ENCODE results near the gene UFL1.
A peak's percentile ranks its signal among the peaks of the same experiment; 100 is the strongest.
"Not testable (repeated sequence)": the region's sequence is repeated elsewhere in the genome, so short reads cannot be mapped to it uniquely, and the experiment has no call there.

UFL1 gene

DNA sequence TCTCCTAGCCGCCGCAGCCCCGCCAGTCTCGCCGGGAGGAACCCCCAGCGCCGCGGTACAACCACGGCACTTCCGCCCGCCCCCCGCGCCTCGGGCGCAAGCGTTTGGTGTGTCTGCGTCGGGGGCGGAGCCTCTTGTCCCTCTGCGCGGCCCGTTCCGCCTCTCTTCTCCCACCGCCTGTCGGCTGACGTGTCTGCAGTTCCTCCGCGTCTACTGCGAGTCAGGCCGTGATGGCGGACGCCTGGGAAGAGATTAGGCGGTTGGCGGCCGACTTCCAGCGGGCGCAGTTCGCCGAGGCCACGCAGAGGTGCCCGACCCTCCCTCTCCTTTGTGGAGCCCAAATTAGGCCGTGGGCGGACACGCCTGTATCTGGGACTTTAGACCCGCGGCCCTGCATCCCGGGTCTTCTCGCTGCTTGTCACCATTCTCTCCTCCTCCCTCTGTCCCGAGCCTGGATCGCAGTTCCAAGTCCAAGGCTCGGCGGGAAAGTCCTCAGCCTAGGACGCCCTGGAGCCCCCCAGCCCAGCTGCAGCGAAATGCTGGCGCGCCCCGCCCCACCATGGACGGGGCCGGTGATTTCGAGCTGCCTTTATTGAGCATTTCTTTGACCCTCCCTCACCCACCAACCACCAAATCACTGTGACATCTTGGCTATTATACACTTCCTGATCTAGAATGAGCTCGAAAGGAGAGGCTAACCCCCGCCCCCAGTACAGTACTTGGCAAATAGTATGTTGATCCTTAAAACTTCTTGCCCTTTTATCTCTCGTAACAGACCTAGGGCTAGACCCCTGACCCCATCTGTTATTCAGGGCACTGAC is at the start of gene UFL1:
Gene UFL1, plus strand, starts transcription at position 163 of the 821 bp plus-strand sequence. Its CDS starts 68 bp downstream, at position 231.
- peak; percentile 78 for DNase-seq (ENCODE audit: low read depth)

DNA sequence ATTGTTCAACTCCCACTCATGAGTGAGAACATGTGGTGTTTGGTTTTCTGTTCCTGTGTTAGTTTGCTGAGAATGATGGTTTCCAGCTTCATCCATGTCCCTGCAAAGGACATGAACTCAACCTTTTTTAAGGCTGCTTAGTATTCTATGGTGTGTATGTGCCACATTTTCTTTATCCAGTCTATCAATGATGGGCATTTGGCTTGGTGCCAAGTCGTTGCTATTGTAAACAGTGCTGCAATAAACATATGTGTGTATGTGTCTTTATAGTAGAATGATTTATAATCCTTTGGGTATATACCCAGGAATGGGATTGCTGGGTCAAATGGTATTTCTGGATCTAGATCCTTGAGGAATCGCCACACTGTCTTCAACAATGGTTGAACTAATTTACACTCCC is 49.3 kb upstream of the UFL1 start:
- not testable (repeated sequence) for DNase-seq (ENCODE audit: low read depth)

DNA sequence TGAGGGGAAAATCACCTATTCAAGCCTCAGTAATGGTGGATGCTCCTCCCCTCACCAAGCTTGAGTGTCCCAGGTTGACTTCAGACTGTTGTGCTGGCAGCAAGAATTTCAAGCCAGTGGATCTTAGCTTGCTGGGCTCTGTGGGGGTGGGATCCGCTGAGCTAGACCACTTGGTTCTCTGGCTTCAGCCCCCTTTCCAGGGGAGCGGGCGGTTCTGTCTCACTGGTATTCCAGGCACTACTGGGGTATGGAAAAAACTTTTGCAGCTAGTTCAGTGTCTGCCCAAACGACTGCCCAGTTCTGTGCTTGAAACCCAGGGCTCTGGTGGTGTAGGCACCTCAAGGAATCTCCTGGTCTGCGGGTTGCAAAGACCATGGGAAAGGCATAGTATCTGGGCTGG is 42.9 kb upstream of the UFL1 start:
- DNase-seq (ENCODE audit: low read depth): no peak

DNA sequence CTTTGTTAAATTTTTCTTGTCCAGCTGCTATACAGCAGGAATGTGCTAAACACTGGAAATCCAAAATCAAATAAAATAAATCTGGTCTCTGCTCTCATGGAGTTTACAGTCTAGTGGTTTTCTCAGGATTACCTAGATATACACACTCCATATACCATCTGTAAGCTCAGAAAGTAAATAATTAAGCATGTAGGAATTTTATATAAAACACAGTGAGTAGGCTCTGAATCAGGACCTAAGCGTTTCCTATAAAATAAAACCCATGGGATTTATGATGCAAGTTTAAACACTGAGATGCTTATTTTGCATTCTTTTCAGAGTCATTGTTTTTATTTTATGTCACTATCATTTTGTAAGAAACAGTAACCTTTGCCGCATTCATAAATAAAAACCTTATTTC is 29.7 kb upstream of the UFL1 start:
- no peak for DNase-seq (ENCODE audit: low read depth)

DNA sequence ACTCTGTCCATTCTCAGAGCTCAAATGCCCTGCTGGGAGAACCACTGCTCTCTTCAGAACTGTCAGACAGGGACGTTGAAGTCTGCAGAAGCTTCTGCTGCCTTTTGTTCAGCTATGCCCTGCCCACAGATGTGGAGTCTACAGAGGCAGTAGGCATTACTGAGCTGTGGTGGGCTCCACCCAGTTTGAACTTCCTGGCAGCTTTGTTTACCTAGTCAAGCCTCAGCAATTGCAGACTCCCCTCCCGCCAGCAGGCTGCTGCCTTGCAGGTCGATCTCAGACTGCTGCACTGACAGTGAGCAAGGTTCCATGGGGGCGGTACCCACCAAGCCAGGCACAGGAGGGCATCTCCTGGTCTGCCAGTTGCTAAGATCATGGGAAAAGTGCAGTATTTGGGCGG is 21.8 kb upstream of the UFL1 start:
- no peak for DNase-seq (ENCODE audit: low read depth)

DNA sequence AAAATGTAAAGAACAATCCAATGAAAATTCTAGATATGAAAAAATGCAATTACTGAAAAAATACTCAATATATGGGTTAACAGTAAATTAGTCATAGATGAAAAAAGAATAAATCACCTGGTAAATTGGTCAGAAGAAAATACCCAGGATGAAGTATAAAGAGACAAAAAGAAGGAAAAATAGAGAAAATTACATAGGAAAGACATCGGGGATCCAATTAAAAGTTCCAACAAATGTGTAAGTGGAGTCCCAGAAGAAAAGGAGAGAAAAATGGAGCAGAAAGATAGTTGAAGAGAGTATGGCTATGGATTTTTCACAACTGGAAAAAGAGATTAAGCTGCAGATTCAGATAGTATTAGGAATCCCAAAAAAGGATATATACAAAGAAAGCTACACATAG is 18.7 kb upstream of the UFL1 start:
- no peak for DNase-seq (ENCODE audit: low read depth)

DNA sequence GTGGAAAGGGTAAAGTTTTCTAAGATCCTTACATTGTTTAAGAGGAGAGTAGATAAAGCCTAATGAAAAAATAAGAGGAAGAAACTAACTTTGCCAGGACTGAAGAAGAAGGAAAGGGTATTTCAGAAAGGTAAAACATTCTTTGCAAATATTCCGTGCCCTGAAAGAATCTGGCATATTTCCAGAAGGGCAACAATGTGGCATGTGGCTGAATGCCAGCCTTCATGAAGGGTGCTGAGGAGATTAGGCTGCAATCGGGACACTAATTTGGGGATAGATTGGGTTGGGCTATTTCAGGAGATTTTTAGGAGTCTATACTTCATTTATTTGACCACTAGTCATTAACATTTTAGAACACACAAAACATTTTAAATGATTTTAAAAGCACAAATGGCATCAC is 16.2 kb upstream of the UFL1 start:
- no peak for DNase-seq (ENCODE audit: low read depth)

DNA sequence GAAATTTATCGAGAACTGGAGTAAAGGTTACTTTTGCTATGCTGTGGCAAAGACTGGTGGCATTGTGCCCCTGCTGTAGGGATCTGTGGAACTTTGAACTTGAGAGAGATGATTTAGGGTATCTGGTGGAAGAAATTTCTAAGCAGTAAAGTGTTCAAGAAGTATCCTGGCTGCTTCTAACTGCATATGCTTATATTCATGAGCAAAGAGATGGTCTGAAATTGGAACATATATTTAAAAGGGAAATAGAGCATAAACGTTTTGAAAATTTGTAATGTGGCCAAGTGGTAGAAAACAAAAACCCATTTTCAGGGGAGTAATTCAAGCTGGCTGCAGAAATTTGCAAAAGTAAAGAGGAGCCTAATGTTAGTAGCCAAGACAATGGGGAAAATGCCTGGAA is 12.3 kb upstream of the UFL1 start:
- no peak for DNase-seq (ENCODE audit: low read depth)

DNA sequence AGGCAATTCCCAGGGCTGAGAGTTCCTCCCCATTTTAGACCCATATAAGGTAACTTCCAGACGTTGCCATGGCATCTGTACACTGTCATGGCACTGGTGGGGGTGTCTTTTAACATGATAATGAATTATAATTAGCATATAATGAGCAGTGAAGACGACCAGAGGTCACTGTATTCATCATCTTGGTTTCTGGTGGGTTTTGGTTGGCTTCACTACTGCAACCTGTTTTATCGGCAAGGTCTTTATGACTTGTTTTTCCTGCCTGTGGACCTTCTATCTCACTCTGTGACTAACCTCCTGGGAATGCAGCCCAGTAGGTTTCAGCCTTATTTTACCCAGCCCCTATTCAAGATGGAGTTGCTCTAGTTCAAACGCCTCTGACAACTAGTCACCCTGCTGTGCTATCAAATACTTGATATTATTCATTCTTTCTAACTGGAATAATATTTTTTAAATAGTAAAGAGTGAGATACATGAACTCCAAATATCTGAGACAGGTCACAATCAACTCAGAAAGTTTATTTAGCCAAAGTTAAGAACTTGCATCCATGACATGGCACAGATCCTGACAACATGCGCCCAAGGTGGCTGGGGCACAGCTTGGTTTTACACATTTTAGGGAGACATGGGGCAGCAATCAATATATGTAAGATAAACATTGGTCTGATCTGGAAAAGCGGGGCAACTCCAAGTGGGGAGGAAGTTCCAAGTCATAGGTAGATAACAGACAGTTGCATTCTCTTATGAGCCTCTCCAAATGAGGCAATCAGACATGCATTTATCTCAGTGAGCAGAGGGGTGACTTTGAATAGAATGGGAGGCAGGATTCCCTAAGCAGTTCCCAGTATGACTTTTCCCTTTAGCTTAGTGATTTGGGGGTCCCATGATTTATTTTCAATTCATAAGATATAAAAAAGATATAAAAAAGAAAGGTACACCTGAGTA is 1.2 kb upstream of the UFL1 start:
- DNase-seq (ENCODE audit: low read depth): no peak

DNA sequence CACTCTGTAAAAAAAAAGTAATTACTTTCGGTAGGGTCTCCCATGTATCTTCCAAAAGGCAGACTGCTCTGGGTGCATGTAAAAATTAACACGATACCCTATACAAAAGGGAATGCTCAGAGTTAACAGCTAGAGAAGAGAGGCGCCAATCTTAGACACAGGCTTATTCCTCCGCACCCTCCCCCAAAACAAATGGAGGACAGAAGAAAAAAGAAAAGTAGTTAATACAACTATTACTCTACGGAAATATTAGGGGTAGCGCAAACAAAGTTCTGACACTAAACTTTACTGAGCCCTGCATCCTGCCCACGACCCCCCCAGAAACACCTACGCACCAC is 331 bp upstream of the UFL1 start:
- DNase-seq (ENCODE audit: low read depth): peak; percentile 9

DNA sequence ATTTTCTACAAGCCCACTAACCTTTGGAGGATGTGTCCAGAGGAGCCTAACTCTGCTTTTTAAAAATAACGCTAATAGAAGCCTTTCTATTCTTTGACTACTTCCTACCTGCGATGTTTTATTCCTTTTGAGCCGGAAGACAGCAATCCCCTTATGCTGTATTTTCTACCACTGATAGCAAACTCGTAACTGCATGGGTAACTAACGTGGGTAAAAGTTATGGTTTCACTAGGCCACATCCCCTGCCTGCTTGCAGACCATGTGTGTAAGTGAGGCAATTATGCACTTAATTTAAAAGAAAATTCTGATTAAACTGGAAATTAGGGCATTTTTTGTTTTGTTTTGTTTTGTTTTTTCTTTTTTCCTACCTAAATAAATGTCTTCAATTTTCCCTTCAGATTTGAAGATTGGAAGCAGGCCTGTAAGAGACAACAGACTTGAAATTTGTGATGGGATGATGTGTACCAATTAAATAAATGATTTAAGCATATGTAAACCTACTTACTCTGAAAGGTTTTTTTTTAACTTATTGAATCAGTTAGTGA is 931 bp downstream of the UFL1 start:
- DNase-seq (ENCODE audit: low read depth): no peak

DNA sequence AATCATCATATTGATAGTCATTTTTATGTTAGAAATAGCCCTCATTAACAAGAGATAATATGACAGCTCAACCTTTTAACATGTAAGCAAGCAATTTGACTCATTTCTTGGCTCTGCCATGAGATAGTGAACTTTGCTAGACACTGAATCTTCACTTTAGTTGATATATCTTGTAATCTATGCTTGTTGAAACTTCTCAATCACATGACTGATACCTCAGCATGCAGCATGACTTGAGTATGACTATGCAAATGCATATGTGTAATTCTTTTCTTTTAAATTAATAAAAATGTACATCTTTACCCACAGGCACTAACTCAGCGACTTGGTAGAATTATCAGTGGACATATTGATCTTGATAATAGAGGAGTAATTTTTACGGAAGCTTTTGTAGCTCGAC is 6.6 kb downstream of the UFL1 start:
- no peak for DNase-seq (ENCODE audit: low read depth)

DNA sequence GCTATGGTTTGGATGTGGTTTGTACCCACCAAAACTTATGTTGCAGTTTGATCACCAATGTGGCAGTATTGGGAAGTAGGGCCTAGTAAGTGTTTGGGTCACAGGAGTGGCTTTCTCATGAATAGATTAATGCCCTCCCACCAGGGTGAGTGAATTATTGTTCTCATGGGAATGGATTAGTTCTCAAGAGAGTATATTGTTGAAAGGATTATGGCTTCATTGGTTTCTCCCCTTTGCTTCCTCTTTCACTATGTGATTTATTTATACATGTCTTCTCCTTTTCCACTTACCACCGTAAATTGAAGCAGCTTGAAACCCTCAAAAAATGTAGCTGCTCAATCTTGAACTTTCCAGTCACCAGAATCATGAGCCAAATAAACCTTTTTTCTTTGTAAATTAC is 10.8 kb downstream of the UFL1 start:
- no peak for DNase-seq (ENCODE audit: low read depth)

DNA sequence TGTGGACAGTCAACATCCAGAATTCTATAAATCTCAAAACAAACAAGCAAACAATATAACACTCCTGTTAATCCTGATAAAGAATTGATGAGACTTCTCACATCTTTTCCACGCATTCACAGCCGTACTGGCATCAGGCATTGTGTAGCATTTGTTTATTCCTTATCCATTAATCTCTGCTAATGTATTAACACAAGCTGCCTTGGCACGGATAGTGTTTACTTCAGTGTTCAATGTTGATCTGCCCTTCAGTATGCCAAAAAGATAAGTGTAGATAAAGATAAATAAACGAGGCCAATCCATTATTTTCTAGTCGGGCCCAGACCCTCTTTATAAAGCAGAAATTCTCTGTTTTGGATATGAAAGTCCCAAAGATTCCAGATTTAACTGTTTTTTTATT is 16.1 kb downstream of the UFL1 start:
- no peak for DNase-seq (ENCODE audit: low read depth)

DNA sequence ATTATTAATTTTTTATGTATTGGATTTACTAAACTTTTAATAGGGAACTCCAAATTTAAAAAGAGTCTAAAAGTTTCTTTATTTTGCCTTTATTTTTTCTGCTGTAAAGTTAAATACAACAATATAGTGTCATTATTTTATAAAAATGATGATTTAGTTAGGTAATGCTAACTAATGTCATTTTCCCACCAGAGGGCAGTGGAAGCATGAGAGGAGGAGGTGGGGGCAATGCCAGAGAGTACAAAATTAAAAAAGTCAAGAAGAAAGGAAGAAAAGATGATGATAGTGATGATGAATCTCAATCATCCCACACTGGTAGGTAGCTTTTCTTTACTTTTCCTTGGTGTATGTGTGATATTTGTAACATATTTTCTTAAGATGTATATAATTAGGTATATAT is 21.1 kb downstream of the UFL1 start:
- DNase-seq (ENCODE audit: low read depth): no peak

DNA sequence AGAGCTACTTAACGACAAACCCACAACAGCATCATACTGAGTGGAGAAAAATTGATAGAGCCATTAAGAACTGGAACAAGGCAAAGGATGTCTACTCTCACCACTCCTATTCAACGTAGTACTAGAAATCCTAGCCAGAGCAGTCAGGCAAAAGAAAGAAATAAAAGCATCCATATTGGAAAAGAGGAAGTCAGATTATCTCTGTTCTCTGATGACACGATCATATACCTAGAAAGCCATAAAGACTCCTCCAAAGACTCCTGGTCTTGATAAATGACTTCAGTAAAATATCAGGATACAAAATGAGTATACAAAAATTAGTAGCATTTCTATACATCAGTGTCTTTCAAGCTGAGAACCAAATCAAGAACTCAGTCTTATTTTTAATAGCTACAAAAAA is 24.3 kb downstream of the UFL1 start:
- DNase-seq (ENCODE audit: low read depth): no peak

DNA sequence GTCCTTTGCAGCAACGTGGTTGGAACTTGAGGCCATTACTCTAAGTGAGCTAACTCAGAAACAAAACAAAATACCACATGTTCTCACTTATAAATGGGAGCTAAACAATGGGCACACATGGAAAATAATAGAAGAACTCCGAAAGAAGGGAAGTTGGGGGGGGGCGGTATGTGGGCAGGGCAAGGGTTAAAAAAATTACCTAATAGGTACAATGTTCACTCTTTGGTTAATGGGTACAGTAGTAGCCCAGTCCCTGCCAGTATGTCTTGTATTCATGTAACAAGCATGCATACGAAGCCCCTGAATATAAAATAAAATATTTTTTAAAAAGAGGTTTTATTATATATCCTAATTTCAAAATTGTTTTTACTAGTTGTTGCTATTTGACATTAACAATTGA is 26.0 kb downstream of the UFL1 start:
- no peak for DNase-seq (ENCODE audit: low read depth)

DNA sequence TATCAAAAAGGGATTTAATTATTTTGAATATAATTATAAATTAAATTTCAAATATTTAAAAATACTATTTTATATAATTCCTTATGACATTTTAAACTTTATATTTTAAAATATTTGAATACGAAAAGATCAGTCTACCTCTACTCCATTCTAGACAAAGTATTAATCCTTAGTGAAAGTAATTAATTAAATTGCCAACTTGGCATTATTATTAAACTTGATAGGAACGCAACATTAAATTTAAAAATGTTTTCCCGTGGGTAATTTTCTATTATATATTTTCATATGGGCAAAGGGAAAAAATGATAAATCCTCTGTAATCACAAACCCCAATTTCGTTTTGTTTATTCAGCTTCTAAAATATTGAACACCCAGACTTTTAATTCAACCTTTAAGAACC is 33.0 kb downstream of the UFL1 start:
- no peak for DNase-seq (ENCODE audit: low read depth)

DNA sequence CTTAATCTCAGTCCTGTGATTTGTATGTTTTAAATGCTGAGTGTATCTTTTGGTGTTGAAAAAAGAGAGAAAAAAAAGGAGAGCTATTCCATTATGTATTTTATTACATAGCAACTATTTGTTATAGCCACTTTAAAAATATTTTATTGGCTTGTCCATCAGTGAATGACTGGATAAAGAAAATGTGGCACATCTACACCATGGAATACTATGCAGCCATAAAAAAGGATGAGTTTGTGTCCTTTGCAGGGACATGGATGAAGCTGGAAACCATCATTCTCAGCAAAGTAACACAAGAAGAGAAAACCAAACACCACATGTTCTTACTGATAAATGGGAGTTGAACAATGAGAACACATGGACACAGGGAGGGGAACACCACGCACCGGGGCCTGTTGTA is 38.1 kb downstream of the UFL1 start:
- not testable (repeated sequence) for DNase-seq (ENCODE audit: low read depth)

DNA sequence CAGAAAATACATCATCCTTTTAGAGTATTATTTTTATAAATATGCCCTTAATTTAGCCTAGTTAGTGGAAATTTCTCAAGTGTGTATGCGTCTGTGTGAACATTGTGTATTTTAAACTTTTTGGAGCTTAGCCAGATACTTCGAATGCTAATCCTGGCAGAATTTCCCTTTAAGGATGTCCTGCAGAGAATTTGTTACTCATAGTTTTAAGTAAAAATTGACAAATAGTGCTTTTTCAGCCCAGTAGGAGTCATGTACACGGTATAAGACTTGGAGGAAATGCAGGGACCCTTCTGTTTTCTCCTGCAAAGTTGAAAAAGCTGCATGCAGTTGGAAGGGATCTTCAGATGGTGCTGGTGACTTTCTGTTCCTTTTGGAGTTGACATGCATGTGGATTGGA is 41.3 kb downstream of the UFL1 start, which contains the start of gene FHL5:
Gene FHL5, plus strand, starts transcription at position 243 of the 400 bp plus-strand sequence. CDS start 40,486 bp downstream, outside the sequence.
- DNase-seq (ENCODE audit: low read depth): no peak

DNA sequence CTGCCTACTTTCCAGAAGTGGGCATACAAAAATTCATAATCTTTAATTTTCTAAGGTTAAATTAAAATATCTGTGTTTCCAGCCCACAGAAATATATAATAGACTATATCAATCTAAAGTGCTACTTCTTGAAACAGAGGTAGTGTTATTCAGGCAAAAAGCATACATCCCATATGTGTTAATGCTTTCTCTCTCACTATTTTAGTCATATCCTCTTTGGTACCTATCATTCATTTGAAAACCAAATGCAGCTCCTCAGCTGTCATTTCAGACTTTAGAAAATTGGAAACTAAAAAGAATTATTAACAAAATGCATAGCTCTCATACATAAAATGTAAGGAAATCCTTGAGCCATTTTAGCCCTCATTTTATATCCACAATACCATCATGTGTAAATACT is 42.2 kb downstream of the UFL1 start:
- DNase-seq (ENCODE audit: low read depth): no peak

DNA sequence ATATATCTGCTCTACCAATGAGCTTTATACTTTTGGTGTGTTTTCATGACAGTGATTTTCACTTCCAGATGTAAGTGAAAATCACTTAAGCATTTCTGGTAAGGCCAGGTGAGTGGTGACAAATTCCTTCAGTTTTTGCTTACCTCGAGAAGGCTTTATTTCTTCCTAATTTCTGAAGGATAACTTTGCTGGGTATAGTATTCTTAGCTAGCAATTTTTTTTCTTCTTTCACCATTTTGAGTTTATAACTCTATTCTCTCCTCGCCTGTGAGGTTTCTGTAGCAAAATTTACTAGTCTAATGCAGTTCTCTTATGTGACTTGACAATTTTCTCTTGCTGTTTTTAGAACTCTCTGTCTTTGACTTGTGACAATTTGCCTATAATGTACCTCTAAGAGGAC is 48.4 kb downstream of the UFL1 start:
- DNase-seq (ENCODE audit: low read depth): no peak

DNA sequence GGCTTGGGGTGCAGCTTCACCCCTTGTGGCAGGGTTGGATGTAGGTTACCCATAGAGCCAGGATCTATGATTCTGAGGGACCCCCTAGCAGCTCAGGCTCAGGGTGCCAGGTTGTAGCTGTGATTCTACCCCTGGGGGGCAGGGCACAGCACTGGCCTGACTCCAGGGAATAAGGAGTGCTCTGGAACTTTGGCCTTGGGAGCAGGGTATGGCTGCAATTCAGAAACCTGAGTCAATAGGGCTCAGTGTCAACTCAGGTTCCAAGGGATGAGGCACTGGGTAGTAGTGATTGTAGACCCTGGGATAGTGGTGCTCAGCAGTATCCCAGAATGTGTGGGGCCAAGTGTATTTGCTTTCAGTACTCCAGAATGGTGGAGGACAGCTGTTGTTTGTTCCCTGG is 49.9 kb downstream of the UFL1 start:
- no peak for DNase-seq (ENCODE audit: low read depth)

Measured in GM04504 (cell line).